Trophoblast cell (in vitro differentiated cells and primary cell): Measurements from ENCODE around the gene SLC43A2.

ENCODE experiments used
- DNase-seq, 2 donors: peaks; one replicate each; pipeline ENCODE4 v3.0.0-alpha.2; 2016
- H2AFZ ChIP-seq: 2 replicates; pipeline ENCODE4 v1.6.1; 2013; ENCODE audit warnings: low read length, moderate library complexity, mild to moderate bottlenecking; ENCODE audit not compliant: insufficient read depth, poor library complexity
- H2AK5ac ChIP-seq: 2 replicates; pipeline ENCODE4 v1.6.1; 2013; ENCODE audit warnings: mild to moderate bottlenecking, low read length
- H2BK120ac ChIP-seq: 2 replicates; pipeline ENCODE4 v1.6.1; 2013; ENCODE audit warnings: low read length, mild to moderate bottlenecking, moderate library complexity; ENCODE audit not compliant: insufficient read depth, poor library complexity
- H2BK12ac ChIP-seq: 2 replicates; pipeline ENCODE4 v1.6.1; 2013; ENCODE audit warnings: mild to moderate bottlenecking, low read length, moderate library complexity
- H2BK5ac ChIP-seq: 2 replicates; pipeline ENCODE4 v1.6.1; 2013; ENCODE audit warnings: low read length, low read depth, moderate library complexity, mild to moderate bottlenecking; ENCODE audit not compliant: poor library complexity
- H3K14ac ChIP-seq: 2 replicates; pipeline ENCODE4 v1.6.1; 2013; ENCODE audit warnings: mild to moderate bottlenecking, low read length
- H3K18ac ChIP-seq: 2 replicates; pipeline ENCODE4 v1.6.1; 2013; ENCODE audit warnings: mild to moderate bottlenecking, low read length
- H3K23ac ChIP-seq: 2 replicates; pipeline ENCODE4 v1.6.1; 2013; ENCODE audit warnings: low read length
- H3K27ac ChIP-seq: 2 replicates; pipeline ENCODE4 v1.5.1; 2013; ENCODE audit warnings: low read depth, mild to moderate bottlenecking, inconsistent platforms, low read length, moderate library complexity
- H3K27me3 ChIP-seq: 2 replicates; pipeline ENCODE4 v1.6.1; 2013; ENCODE audit warnings: inconsistent platforms, mild to moderate bottlenecking, low read length, moderate library complexity; ENCODE audit not compliant: insufficient read depth
- H3K36me3 ChIP-seq, 2 experiments: 1 replicate in 1 of 2; 2 replicates in 1 of 2; pipeline ENCODE4 v1.6.1; 2013; ENCODE audit warnings: low read length in 2 of 2, mild to moderate bottlenecking in 2 of 2, moderate library complexity in 1 of 2; ENCODE audit not compliant: insufficient read depth in 2 of 2, control insufficient read depth in 1 of 2
- H3K4ac ChIP-seq: 2 replicates; pipeline ENCODE4 v1.6.1; 2013; ENCODE audit warnings: low read depth, mild to moderate bottlenecking, low read length, moderate library complexity
- H3K4me1 ChIP-seq, 2 experiments: 1 replicate in 1 of 2; 2 replicates in 1 of 2; pipeline ENCODE4 v1.6.1; 2013; ENCODE audit warnings: low read length in 2 of 2, mild to moderate bottlenecking in 2 of 2, moderate library complexity in 1 of 2; ENCODE audit not compliant: insufficient read depth in 2 of 2, control insufficient read depth in 1 of 2
- H3K4me2 ChIP-seq: 2 replicates; pipeline ENCODE4 v1.6.1; 2013; ENCODE audit warnings: inconsistent platforms, mild to moderate bottlenecking, low read length, moderate library complexity
- H3K4me3 ChIP-seq: 2 replicates; pipeline ENCODE4 v1.5.1; 2013; ENCODE audit warnings: mild to moderate bottlenecking, low read depth, low read length, inconsistent platforms
- H3K79me1 ChIP-seq: one replicate; pipeline ENCODE4 v1.6.1; 2013; ENCODE audit warnings: low read length
- H3K79me2 ChIP-seq: 2 replicates; pipeline ENCODE4 v1.6.1; 2013; ENCODE audit warnings: low read length, mild to moderate bottlenecking; ENCODE audit not compliant: control insufficient read depth, insufficient read depth, poor library complexity
- H3K9ac ChIP-seq: 2 replicates; pipeline ENCODE4 v1.6.1; 2013; ENCODE audit warnings: mild to moderate bottlenecking, low read length
- H3K9me3 ChIP-seq: 2 replicates; pipeline ENCODE4 v1.6.1; 2013; ENCODE audit warnings: low read depth, mild to moderate bottlenecking, control low read depth, inconsistent platforms, low read length; ENCODE audit not compliant: insufficient read depth
- H4K12ac ChIP-seq: 2 replicates; pipeline ENCODE4 v1.6.1; 2013; ENCODE audit warnings: low read depth, mild to moderate bottlenecking, low read length, moderate library complexity
- H4K8ac ChIP-seq: 2 replicates; pipeline ENCODE4 v1.6.1; 2013; ENCODE audit warnings: low read depth, mild to moderate bottlenecking, low read length, moderate library complexity
- H4K91ac ChIP-seq: one replicate; pipeline ENCODE4 v1.6.1; 2013; ENCODE audit warnings: low read depth, mild to moderate bottlenecking, low read length, moderate library complexity
- WGBS: extraction: QIAGEN DNeasy Blood & Tissue Kit; methylation state at CpG from one replicate; pipeline ENCODE4 v1.1.7; 2013; ENCODE audit warnings: missing lambda C conversion rate; ENCODE audit not compliant: insufficient read length, insufficient coverage; ENCODE audit errors: extremely low coverage; 5-methylcytosine and 5-hydroxymethylcytosine counted together

The SLC43A2 gene

DNA sequence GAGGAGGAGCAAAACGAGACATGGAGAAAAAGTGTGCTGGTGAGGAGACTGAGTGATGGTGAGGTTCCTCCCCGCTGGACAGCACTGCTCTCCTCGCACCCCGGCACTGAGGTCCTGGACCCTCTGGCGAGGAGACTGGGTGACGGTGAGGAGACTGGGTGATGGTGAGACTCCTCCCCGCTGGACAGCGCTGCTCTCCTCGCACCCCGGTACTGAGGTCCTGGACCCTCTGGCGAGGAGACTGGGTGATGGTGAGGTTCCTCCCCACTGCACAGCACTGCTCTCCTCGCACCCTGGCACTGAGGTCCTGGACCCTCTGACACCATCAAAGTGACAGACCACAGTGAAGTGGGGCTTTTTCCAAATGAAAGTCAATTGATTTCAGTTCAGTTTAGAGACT is 76.9 kb downstream of the SLC43A2 start:
- Histone ChIP-seq H2AFZ (no peak overlapping the region), H3K4ac (no peak overlapping the region), H2BK5ac (no peak overlapping the region), H4K91ac (no peak overlapping the region), H4K12ac (no peak overlapping the region), H3K18ac (no peak overlapping the region), H2BK120ac (no peak overlapping the region), H2AK5ac (no peak overlapping the region), H3K4me1 (peaks cover 11 to 19% of the 10 kb centered on the region in 2 experiments), H3K36me3 (peaks cover 53 to 58% of the 10 kb centered on the region in 2 experiments), H3K79me2 (peaks cover 1% of the 10 kb centered on the region), H4K8ac (no peak overlapping the region), H3K9me3 (no peaks in the 10 kb centered on the region), H3K27ac (no peak overlapping the region), H2BK12ac (no peak overlapping the region), H3K27me3 (no peaks in the 10 kb centered on the region), H3K79me1 (peaks cover 2% of the 10 kb centered on the region), H3K14ac (no peak overlapping the region), H3K4me3 (no peak overlapping the region), H3K4me2 (no peak overlapping the region), H3K23ac (no peak overlapping the region), H3K9ac (no peak overlapping the region)
- no peak for DNase-seq
- no CpG with 5 or more reads among the region's 12 CpGs for WGBS

GRCh38 chr17:1548032-1548431 is 80.6 kb downstream of the SLC43A2 start:
- Histone ChIP-seq H3K36me3 (peaks cover 58 to 63% of the 10 kb centered on the region in 2 experiments), H3K79me1 (no peaks in the 10 kb centered on the region), H3K14ac (no peak overlapping the region), H2BK12ac (no peak overlapping the region), H3K4me3 (no peak overlapping the region), H3K4me1 (peaks cover 0 to 3% of the 10 kb centered on the region in 2 experiments), H3K79me2 (no peaks in the 10 kb centered on the region), H4K12ac (no peak overlapping the region), H3K18ac (no peak overlapping the region), H2AFZ (no peak overlapping the region), H2AK5ac (no peak overlapping the region), H2BK5ac (no peak overlapping the region), H4K91ac (no peak overlapping the region), H3K4ac (no peak overlapping the region), H3K23ac (no peak overlapping the region), H3K4me2 (no peak overlapping the region), H3K9ac (no peak overlapping the region), H3K27ac (no peak overlapping the region), H2BK120ac (no peak overlapping the region), H3K27me3 (no peaks in the 10 kb centered on the region), H3K9me3 (no peaks in the 10 kb centered on the region), H4K8ac (no peak overlapping the region)
- no CpG with 5 or more reads among the region's 18 CpGs for WGBS
- no peak for DNase-seq

GRCh38 chr17:1546292-1546922 is 82.2 kb downstream of the SLC43A2 start:
- no peak overlapping the region for H3K23ac ChIP-seq
- no peak overlapping the region for H4K12ac ChIP-seq
- H2AFZ ChIP-seq: no peak overlapping the region
- no peak overlapping the region for H3K4me3 ChIP-seq
- no peaks in the 10 kb centered on the region for H3K79me1 ChIP-seq
- no peak overlapping the region for H2BK120ac ChIP-seq
- no CpG with 5 or more reads among the region's 6 CpGs for WGBS
- H3K27me3 ChIP-seq: no peaks in the 10 kb centered on the region
- DNase-seq: peak; percentile 43 to 60
- no peak overlapping the region for H3K27ac ChIP-seq
- no peak overlapping the region for H3K18ac ChIP-seq
- H3K4ac ChIP-seq: no peak overlapping the region
- no peak overlapping the region for H2AK5ac ChIP-seq
- H2BK12ac ChIP-seq: no peak overlapping the region
- H3K9me3 ChIP-seq: no peaks in the 10 kb centered on the region
- H4K91ac ChIP-seq: no peak overlapping the region
- H3K79me2 ChIP-seq: no peaks in the 10 kb centered on the region
- no peak overlapping the region for H3K9ac ChIP-seq
- H2BK5ac ChIP-seq: no peak overlapping the region
- no peak overlapping the region for H3K14ac ChIP-seq
- no peak overlapping the region for H4K8ac ChIP-seq
- peaks cover 59 to 69% of the 10 kb centered on the region in 2 experiments for H3K36me3 ChIP-seq
- H3K4me2 ChIP-seq: no peak overlapping the region
- H3K4me1 ChIP-seq: no peaks in the 10 kb centered on the region

- H3K4me2 ChIP-seq: no peak overlapping the region
- no peak overlapping the region for H3K4me3 ChIP-seq
- no peaks in the 10 kb centered on the region for H3K79me1 ChIP-seq
- H2BK5ac ChIP-seq: no peak overlapping the region
- no peak overlapping the region for H3K9ac ChIP-seq
- H2AFZ ChIP-seq: no peak overlapping the region
- no peak overlapping the region for H2BK120ac ChIP-seq
- H3K23ac ChIP-seq: no peak overlapping the region
- no peaks in the 10 kb centered on the region for H3K27me3 ChIP-seq
- no peak overlapping the region for H4K91ac ChIP-seq
- H3K4me1 ChIP-seq: no peaks in the 10 kb centered on the region
- H3K14ac ChIP-seq: no peak overlapping the region
- no peak overlapping the region for H3K18ac ChIP-seq
- no CpG with 5 or more reads among the region's 9 CpGs for WGBS
- H3K9me3 ChIP-seq: no peaks in the 10 kb centered on the region
- H4K8ac ChIP-seq: no peak overlapping the region
- no peak for DNase-seq
- no peak overlapping the region for H3K27ac ChIP-seq
- no peak overlapping the region for H2BK12ac ChIP-seq
- no peak overlapping the region for H4K12ac ChIP-seq
- H3K36me3 ChIP-seq: peaks cover 58 to 68% of the 10 kb centered on the region in 2 experiments
- H3K4ac ChIP-seq: no peak overlapping the region
- no peaks in the 10 kb centered on the region for H3K79me2 ChIP-seq
- no peak overlapping the region for H2AK5ac ChIP-seq
Measured at GRCh38 chr17:1545618-1546017, 83.0 kb downstream of the SLC43A2 start.
